Activated CD8-positive, alpha-beta memory T cell treated with anti-CD3 and anti-CD28 coated beads for 24 hours (primary cell): ENCODE data around the gene GPBP1L1.
A peak's percentile ranks its signal among the peaks of the same experiment; 100 is the strongest.
"Not testable (repeated sequence)": the region's sequence is repeated elsewhere in the genome, so short reads cannot be mapped to it uniquely, and the experiment has no call there.

Source experiments
- DNase-seq: peaks from one replicate; pipeline ENCODE4 v3.0.0-alpha.2; 2020

GPBP1L1 gene

DNA sequence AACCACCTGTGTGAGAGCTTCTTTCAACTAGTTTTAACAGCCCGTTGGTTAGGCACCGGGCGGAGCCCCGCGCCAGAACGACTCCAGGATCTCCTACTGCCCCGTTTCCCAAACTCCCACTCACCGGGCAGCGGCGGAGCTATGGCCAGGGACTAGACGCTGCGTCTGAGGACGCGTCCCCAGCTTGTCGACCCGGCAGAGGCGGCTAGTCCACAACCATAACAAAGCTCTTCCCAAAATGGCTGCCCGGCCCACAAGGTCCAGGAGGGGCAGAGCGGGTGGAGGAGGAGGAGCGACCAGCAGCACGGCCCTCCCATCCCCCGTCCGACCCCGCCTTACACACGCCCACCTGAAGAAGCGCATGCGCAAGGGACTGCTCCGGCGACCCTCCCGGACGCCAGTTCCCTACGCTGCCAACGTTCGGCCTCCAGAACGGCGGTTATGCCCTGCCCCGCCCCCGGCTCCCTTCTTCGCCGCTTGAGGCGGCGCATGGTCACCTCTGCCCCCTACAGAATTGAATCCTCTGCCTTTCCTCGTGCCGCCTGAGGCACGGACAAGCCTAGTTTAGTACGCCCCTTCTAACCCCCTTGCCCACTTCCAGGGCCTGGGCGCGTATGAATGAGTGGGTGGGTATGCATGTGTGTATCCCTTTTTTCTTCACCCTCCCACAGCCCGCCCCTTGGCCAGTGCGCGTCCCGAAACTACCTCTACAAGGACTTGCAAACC lies at the start of gene GPBP1L1:
Gene GPBP1L1 (minus strand): TSS at position 246 of the 726 bp plus-strand sequence. CDS start 27,446 bp downstream, outside the sequence.
- DNase-seq, result peak; percentile 99

DNA sequence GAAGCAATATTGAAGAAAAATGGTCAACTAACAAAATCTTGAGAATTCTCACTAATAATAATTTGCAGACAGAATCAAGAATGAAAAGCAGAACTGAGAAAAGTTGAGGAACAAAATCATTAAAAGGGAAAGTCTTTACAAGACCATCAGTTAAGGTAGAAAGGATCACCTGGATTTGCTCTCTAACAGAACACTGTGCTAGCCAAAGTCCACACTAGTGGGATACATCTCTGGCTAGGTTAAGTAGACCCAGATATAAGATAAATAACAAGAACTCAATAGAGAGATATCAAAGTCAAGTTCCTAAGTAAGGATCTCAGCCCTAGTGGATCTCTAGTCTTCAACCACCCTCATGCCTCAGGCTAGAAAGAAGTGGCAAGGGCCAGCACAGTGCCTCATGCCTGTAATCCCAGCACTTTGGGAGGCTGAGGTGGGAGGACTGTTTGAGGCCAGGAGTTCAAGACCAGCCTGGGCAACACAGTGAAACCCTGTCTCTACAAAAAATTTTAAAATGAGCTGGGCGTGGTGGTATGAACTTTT lies 44.5 kb upstream of the GPBP1L1 start:
- no peak for DNase-seq

GRCh38 chr1:45730075-45730779 lies 43.9 kb upstream of the GPBP1L1 start:
- no peak for DNase-seq

- not testable (repeated sequence) for DNase-seq
Measured at GRCh38 chr1:45726007-45726406, 39.7 kb upstream of the GPBP1L1 start.

- no peak for DNase-seq
Measured at GRCh38 chr1:45723248-45723930, 37.1 kb upstream of the GPBP1L1 start.

DNA sequence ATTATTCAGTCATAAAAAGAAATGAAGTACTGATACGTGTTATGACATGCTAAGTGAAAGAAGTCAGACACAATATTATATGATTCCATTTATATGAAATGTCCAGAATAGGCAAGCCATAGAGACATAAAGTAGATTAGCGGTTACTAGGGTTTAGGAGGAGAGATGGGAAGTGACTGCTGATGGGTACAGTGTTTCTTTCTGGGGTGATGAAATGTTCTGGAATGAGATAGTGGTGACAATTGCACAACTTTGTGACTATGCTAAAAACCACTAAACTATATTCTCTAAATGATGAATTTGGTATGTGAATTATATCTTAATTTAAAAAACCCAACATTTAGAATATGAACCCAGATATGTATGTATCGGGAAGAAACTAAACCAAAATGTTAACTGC lies 36.5 kb upstream of the GPBP1L1 start:
- DNase-seq, result no peak

DNA sequence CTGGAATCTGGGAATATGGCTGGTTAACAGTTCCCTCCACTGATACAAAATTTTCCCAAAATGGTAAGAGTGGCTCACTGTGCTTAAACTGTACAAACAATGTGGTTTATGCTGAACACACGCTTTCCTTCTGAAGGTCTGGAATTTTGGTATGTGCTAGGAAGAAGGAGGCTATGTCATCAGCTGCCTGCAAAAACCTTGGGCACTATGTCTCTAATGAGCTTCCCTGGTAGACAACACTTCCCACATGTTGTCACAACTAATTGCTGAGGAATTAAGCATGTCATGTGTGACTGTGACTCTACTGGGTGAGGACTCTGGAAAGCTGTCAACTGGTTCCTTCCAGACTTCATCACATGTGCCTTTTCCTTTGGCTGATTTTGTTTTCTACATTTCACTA lies 34.9 kb upstream of the GPBP1L1 start:
- DNase-seq, result no peak

- DNase-seq, result no peak
Measured at GRCh38 chr1:45718289-45718688, 32.0 kb upstream of the GPBP1L1 start.

DNA sequence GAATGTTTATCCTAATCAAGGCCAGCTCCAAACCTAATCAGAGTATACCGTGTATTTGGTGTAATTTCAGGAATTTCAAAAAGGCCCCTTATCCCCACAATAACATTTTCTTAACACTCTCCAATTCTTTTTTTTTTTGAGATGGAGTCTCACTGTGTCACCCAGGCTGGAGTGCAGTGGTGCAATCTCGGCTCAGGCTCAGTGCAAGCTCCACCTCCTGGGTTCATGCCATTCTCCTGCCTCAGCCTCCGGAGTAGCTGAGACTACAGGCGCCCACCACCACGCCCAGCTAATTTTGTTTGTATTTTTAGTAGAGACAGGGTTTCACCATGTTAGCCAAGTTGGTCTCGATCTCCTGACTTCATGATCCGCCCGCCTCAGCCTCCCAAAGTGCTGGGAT lies 31.1 kb upstream of the GPBP1L1 start:
- not testable (repeated sequence) for DNase-seq

DNA sequence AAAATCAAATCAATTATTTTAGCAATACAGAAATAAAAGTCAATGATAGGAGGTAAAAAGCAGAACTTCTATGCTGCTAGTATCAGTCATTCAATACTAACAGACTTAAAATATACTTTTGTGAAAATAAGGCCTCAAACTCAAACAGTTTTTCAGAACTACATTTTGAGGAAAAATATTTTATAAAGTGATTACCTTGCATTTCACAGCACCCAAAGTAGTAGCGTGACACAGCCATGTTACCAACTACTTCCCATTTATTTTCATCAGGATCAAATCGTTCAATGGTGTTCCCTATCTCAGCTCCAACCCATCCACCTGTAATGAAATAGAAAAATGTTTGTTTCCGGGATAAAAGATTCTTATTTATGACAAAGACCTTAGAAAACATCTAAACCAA lies 30.4 kb upstream of the GPBP1L1 start:
- DNase-seq, result no peak

DNA sequence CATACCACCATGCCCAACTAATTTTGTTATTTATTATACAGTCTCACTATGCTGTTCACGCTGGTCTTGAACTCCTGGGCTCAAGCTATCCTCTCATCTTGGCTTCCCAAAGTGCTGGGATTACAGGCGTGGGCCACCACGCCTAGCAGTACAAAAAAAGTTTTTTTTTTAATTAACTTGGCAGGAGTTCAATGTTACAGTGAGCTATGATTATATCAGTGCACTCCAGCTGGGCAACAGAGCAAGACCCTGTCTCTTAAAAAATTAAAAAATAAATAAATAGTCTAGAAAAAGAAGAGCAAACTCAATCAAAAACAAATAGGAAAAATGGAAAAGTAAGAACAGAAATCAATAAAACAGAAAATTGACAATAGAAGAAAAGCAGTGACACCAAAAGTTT lies 27.4 kb upstream of the GPBP1L1 start:
- no peak for DNase-seq

- no peak for DNase-seq
Measured at GRCh38 chr1:45704637-45705036, 18.3 kb upstream of the GPBP1L1 start.

GRCh38 chr1:45694823-45695222 lies 8.5 kb upstream of the GPBP1L1 start:
- no peak for DNase-seq

DNA sequence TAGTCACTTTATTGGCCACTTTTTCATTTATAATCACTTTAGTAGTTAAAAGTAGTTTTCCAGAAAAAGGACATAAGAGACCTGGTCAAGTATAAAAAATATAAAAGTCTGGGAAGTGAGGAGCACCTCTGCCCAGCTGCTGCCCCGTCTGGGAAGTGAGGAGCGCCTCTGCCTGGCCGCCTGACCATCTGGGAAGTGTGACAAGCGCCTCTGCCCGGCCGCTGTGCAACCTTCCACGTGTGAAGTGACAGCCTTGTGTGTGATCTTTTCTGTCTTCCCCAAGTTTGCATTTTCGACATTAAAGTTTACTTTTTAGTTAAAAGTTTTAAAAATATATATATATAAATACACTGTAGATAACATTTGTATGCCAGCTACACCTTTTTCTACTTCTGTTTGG lies 7.5 kb upstream of the GPBP1L1 start:
- DNase-seq, result not testable (repeated sequence)

DNA sequence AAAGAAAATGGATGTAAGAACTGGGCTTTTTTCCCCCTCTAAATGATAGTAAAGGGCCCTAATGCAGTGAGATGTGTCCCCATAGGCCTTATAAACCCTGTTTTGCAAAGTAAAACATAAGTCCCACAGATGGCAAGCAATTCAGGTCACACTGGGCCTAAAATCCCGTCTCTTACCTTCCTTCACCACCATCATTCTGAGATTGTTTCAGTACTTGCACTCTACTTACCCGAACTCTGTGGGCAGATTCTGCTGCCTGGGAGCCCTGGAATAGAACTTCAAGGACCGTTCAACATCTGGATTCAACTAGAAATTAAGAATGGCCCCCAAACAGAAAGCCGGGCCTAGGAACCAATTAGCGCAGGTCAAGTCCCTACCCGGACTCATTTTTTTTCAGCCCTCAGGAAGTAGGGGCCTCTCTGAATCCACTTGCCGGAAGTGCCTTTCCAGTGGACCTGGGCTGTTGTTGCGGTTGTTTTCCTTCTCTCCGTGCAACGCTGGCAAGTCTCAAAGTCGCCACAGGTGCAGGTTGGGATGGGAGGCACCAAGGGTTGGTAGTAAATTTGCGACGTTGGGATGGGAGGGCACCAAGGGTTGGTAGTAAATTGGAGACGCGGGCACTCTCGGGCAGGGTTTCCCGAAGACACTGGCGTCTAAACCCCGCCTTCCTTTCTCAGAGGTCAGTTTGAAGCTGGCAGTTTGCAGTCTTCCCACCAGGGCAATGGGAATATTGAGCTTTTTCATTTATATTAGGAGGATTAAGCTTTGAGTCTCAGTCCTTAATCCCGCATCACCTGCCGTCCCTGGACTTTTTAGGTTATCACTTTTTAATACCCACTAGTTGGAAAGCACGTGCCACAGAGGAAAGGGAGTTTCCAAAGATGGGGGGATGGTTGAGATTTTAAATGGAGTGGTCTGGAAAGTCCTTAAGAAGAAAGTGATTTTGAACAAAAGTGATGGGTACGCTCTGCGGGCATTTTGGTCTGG lies 1.7 kb upstream of the GPBP1L1 start, which contains the start of gene TMEM69:
Gene TMEM69 (plus strand): TSS at position 428 of the 987 bp plus-strand sequence. CDS start 2,888 bp downstream, outside the sequence.
- DNase-seq, result peak; percentile 93

DNA sequence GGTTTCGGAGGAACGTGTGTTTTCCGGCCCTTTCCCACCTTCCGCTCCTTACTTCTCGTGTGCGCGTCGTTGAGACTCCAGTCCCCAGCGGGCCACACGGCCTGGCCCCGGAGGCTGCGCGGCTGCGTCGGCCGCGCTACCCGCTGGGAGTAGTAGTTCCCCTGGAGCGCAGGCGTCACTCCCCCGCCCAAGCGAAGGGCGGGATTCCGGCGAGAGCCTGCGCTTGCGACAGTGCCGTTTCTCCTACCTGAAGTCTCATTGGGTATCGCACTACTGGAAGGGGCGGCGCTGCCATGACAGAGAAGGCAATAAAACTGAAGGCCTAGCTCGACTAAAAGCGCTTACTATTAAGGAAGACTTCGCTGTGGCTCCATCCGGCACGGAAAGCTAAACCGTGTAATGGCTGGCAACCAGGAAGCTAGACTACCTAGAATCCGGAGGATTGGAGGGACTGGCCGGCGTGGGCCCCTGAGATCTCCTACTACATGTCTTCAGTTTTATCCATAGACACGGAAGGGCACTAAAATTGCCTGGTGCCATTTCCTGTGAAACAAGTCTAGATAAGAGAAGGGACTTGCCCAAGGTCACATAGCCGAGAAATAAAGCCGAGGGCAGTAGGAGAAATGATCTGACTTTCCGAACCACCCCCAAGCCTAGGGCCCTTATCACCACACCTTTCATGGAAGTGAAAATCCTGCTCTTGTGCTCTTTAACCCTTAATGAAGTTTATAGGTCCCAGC lies 851 bp upstream of the GPBP1L1 start:
- peak; percentile 95 for DNase-seq

GRCh38 chr1:45686015-45686287 lies 382 bp downstream of the GPBP1L1 start:
- DNase-seq, result no peak

DNA sequence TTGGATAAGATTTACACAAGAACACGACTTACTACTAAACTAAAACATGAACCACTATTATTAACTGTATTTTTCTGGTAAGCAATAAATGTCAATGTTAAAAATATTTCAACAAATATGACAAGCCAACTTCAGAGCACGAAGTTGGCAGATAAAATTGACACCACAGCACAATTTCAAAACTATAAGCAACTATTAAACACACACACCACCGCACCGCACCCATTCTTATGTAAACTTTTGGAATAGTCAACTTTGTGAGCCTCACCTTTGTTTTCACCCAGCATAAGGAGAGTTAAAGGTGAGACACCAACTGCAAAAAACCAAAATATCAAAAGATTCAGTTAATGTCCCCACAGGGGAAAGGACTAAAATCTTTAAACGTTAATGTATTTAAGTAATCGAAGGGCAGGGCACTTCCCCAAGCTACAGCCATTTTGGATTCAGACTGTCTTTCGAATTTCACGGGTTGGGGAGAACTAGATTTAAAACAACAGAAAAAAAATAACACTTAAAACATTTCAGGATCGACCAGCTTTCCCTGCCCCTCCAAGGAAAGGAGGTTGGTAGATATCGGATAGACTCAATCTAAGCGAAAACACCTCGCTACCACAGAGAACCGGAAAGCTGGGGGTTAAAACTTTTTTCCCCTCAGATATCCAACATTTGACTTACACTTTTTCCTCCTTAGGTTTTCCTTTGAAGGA lies 872 bp downstream of the GPBP1L1 start:
- DNase-seq, result no peak

DNA sequence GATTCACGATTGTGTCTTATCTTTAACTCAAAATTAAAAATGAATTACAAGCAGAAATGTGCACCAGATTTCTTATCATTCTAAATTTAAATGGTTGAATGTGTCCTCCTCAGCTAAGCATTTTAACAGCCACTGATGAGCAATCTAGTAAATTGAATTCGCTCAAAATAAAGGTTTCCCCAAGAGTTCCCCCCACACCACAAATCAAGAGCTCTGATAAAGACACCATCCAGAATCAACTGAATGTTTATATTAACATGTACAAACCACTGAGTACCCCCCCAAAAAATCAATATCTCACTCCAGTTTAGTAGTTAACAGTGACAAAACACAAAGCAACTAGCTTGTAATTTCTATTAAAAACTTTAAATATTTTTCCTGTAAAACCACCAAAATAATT lies 1.9 kb downstream of the GPBP1L1 start:
- DNase-seq, result no peak

- no peak for DNase-seq
Measured at GRCh38 chr1:45682942-45683341, 3.4 kb downstream of the GPBP1L1 start.

DNA sequence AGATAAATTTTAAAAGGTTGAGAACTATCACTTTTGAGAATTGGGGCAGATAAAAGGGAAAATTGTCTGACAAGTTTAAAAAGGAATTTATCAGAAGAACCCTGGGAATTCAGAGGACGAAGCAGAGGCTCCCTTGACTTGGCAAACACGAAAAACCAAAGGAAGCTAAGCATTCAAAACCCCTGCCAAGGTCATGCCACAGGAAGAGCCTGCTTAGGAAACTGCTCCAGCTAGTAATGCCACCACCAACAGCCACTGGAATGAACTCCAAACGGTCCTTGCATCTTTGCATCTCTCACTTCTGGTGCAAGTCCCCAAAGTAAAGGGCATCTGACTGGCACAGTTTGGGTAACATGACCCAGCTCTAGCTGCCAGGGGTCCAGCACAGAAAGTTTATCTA lies 7.2 kb downstream of the GPBP1L1 start:
- DNase-seq, result no peak
